Stimulated activated naive CD4-positive, alpha-beta T cell (primary cell): ENCODE data around the gene SLC6A8.
"Not testable (repeated sequence)": the region's sequence is repeated elsewhere in the genome, so short reads cannot be mapped to it uniquely, and the experiment has no call there.

Experiments
- DNase-seq, 6 experiments: peaks; one replicate each; lab custom pipeline; 2025; lab: John Stamatoyannopoulos, UW

SLC6A8 gene

DNA sequence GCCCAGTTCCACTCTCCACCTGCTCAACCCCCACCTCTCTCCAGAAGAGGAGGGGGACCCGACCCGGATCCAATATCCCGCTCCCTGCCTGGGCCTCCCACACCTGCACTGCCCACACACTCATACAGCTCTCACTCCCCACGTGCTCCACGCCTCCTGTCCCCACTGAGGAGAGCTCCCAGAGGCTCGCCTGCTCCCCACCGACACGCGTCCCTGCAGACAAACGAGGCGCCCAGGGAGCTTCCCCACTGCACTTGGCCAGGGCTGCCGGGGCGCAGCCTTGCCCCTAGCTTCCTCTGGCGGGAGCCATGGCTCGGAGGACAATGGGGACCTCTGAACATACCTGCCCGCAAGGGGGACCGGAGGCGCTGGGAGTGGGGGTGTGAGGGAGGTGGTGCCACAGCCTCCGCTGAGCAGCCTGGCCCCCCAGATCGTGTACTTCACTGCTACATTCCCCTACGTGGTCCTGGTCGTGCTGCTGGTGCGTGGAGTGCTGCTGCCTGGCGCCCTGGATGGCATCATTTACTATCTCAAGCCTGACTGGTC lies 5.0 kb downstream of the SLC6A8 start:
- DNase-seq = no peak

DNA sequence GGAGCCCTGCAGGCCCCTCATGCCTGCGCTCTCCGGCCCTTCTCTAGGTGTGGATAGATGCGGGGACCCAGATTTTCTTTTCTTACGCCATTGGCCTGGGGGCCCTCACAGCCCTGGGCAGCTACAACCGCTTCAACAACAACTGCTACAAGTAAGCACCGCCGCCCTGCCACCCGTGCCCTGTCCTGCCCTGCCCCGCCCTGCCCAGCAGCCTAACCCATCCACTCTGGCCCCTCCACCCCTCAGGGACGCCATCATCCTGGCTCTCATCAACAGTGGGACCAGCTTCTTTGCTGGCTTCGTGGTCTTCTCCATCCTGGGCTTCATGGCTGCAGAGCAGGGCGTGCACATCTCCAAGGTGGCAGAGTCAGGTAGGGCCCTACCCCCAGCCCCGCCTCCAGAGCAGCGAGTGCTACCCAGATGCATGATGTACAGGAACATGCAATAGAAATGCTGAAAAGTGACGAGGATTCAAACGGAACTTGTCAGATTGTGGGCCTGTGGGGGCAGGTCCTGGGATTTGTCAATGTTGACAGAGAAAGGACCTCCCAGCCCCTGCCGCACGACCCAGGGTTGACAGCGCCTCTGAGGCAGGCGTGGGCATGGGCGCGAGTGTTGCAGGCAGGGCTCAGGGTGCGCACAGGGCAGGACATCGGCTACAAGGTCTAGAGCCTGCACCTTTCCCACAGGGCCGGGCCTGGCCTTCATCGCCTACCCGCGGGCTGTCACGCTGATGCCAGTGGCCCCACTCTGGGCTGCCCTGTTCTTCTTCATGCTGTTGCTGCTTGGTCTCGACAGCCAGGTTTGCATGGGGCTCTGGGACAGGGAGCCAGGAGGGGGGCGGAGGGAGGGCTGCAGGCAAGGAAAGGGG lies 5.7 kb downstream of the SLC6A8 start:
- DNase-seq = no peak

DNA sequence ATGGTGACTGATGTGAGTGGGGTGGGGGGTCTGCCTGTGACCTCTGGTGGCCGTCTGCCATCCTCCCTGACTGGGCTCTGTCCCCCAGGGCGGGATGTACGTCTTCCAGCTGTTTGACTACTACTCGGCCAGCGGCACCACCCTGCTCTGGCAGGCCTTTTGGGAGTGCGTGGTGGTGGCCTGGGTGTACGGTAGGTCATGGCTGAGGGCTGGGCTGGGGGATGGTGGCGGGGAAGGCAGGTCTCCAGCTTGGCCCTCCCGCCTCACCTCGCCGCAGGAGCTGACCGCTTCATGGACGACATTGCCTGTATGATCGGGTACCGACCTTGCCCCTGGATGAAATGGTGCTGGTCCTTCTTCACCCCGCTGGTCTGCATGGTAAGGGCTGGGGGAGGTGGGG lies 6.5 kb downstream of the SLC6A8 start:
- not testable (repeated sequence) for DNase-seq

GRCh38 chrX:153694687-153695270 lies 7.1 kb downstream of the SLC6A8 start:
- DNase-seq = no peak

GRCh38 chrX:153696100-153696499 lies 8.4 kb downstream of the SLC6A8 start:
- no peak for DNase-seq

DNA sequence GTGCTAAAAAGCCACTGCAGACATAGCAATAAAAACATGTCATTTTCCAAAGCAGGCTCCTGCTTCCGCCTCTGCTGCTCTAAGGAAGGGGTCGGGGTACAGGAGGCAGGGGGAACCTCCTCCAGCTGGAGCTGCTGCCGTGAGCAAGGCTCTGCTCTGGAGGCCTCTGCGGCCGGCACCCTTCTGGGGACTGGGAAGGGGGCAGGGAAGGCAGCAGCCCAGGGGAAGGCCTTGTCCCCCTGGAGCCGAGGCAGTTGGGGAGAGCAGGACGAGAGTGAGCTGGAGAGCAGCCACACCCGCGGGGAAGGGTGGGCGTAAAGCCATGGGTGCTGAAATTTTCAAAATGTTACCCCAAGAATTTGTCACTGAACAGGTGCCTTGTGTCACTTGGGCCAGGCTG lies 8.8 kb downstream of the SLC6A8 start:
- not testable (repeated sequence) for DNase-seq

DNA sequence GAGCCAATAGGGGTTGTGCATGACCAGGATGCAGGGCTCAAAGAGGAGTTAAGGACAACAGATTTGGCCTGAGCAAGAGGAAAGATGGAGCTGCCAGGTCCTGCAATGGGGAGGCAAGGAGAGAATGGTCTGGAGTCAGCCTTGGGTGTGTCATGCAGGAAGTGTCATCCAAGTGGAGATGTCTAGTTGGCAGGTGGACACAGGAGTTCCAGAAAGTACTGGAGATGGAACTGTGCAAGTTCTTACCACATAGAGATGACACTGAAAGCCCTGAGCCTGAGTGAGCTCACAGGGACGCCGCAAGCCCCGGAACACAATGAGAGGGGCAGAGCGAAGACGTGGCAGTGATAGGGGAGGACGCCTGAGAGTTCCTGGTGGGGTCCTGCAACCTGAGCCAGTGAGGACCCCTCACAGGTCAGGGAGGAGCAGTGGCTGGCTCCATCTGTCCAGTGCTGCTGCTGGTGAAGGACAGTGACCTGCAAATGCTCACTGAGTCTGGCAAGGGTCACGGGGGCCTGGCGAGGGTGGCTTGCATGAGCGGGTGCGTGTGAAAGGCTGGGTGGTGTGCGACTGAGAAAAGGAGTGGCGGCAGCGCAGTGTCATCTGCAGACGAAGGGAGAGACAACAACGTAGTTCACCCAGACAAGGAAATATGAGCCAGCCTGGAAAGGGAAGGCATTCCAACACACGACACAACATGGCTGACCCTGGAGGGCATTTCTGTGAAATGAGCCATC lies 9.4 kb downstream of the SLC6A8 start:
- not testable (repeated sequence) for DNase-seq

DNA sequence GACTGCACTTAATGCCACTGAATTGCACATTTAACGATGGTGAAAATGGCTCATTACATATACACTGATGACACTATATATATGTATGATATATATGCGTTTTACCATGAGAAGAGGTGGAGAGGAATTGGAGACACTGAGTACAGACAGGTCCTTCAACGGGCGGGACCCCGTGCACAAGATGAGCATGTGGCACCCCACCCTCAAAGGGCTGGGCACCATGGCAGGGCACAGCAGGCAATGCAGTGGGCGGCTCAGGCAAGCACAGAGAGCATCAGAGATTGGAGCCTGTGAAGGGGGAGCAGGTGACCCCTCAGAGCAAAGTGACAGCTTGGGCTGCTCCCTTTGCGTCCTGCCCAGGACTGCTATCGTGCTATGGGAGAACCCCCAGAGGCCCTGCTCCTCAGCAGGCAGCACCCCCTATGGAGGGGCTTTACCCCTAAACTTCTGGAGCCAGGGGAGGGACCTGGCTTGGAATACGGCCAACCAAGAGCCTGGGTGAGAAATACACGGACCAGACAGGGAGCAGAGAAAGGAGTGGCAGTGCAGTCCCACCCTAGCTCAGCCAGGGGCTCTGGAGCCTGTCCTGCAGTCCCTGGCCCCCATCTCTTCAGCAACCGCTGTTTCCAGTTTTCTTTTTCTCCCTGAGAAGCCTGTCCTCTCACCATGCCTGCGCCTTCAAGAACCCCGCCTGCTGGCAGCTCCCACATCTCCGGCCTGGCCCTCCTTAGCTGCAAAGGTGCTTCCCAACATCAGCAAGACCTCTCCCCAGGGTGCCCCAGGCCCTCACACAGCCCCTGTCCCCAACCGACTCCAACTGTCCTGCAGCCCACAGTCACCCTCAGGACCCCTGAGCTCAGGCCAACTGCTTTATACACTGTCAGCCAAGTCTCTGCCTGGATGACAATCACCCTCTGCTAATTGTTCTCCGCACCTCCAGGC lies 10.5 kb downstream of the SLC6A8 start:
- DNase-seq = no peak

- DNase-seq = not testable (repeated sequence)
Observed at GRCh38 chrX:153699210-153699783, 11.6 kb downstream of the SLC6A8 start.

GRCh38 chrX:153699784-153700371 lies 12.2 kb downstream of the SLC6A8 start:
- not testable (repeated sequence) for DNase-seq

GRCh38 chrX:153700376-153700945 lies 12.7 kb downstream of the SLC6A8 start:
- DNase-seq = no peak

DNA sequence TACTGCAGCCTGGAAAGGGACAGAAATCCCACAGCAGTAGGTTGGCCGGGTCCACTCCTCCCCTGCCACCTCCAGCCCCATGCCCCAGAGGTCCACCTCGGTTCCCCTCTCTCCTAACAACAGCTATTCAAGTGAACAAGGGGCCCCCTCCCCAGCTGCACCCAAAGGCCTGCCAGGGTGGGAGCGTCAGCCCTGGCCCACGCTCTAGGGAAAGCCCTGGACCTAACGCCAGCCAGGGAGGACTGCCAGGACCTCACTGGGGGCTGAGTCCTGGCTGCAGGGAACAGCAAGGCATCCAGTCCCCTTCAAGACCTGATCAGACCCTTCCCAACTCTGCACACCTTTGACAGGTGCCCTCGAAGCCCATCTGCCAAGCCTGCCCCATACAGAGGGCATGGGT lies 13.2 kb downstream of the SLC6A8 start:
- DNase-seq = no peak

GRCh38 chrX:153701706-153702105 lies 14.0 kb downstream of the SLC6A8 start:
- no peak for DNase-seq

DNA sequence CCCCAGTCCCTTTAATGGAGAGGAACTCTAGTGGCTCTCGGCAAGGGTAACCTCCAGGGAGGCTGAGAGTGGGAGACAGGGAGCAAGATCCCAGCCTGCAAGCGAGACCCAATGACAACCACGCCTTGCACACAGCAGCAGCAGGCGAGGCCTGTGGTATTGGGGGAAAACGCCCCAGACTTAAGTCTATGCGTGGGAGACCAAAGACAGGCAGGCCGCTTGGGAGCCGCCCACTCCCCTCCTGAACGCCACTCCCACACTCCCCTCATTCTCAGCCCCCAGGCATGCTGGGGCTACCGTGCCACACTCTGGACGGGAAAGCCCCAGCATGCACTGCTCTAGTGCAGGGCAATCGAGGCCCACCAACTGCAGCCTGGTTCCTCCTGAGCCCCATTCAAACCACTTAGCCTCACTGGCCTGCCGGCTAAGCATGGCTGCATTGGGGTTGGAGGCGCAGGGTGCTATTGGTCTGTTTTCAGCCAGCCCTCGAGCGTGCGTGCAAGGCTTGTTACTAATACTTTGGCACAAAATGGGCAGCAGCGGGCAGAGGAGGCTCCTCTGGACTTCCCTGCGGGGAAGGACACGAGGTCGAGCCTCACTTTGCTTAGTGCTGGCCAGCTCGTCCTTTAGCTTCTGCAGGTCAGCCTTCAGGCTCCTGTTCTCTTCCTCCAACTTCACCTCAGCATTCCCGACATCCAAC lies 14.8 kb downstream of the SLC6A8 start:
- DNase-seq = no peak

DNA sequence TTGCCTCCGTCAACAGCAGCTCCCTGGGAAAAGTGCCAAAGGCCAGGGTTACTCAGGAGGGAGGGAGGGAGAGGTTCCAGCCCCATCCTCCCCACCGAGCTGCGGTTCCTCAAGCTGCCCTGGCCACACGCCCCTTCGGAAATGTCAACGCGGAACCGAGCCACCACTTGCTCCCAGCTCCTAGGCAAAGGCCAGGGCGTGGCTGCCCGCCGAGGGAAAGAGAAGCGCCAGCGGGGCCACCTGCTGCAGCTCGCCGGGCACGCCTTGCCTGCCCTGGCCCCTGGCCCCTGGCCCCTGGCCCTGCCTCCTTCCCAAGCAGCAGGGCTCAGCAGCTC lies 15.3 kb downstream of the SLC6A8 start:
- DNase-seq = no peak

GRCh38 chrX:153704021-153704526 lies 16.3 kb downstream of the SLC6A8 start:
- DNase-seq = no peak

GRCh38 chrX:153704631-153705402 lies 17.1 kb downstream of the SLC6A8 start:
- not testable (repeated sequence) for DNase-seq

GRCh38 chrX:153705403-153706060 lies 17.8 kb downstream of the SLC6A8 start:
- DNase-seq = not testable (repeated sequence)
